Stimulated activated CD8-positive, alpha-beta memory T cell treated with anti-CD3 and anti-CD28 coated beads, Interleukin-12 subunit alpha, Interleukin-12 subunit beta, amount 100 ng/mL, for 24 hours (primary cell): ENCODE results near the gene AFF3.
"Not testable (repeated sequence)": the region's sequence is repeated elsewhere in the genome, so short reads cannot be mapped to it uniquely, and the experiment has no call there.

Experiments used
- DNase-seq: peaks from one replicate; pipeline ENCODE4 v3.0.0-alpha.2; 2020; ENCODE audit errors: extremely low read depth

The AFF3 gene

GRCh38 chr2:99757611-99758114, 384.7 kb downstream of the AFF3 start:
- no peak for DNase-seq

- DNase-seq, result no peak
Observed at GRCh38 chr2:99756059-99756458, 386.3 kb downstream of the AFF3 start.

GRCh38 chr2:99754210-99754609, 388.2 kb downstream of the AFF3 start:
- no peak for DNase-seq

GRCh38 chr2:99753505-99753904, 388.9 kb downstream of the AFF3 start:
- DNase-seq, result no peak

- no peak for DNase-seq
Observed at GRCh38 chr2:99748344-99748743, 394.0 kb downstream of the AFF3 start.

GRCh38 chr2:99747842-99748241, 394.5 kb downstream of the AFF3 start:
- DNase-seq, result no peak

GRCh38 chr2:99743146-99743545, 399.2 kb downstream of the AFF3 start:
- no peak for DNase-seq

GRCh38 chr2:99737537-99737936, 404.9 kb downstream of the AFF3 start:
- DNase-seq, result no peak

GRCh38 chr2:99735753-99736152, 406.6 kb downstream of the AFF3 start:
- no peak for DNase-seq

- not testable (repeated sequence) for DNase-seq
Observed at GRCh38 chr2:99735314-99735713, 407.1 kb downstream of the AFF3 start.

GRCh38 chr2:99734236-99734635, 408.2 kb downstream of the AFF3 start:
- no peak for DNase-seq

GRCh38 chr2:99729104-99730025, 413.0 kb downstream of the AFF3 start:
- no peak for DNase-seq

GRCh38 chr2:99728166-99728565, 414.2 kb downstream of the AFF3 start:
- no peak for DNase-seq

GRCh38 chr2:99727199-99727598, 415.2 kb downstream of the AFF3 start:
- DNase-seq, result no peak

GRCh38 chr2:99726691-99727090, 415.7 kb downstream of the AFF3 start:
- no peak for DNase-seq

- no peak for DNase-seq
Observed at GRCh38 chr2:99725820-99726219, 416.6 kb downstream of the AFF3 start.

- DNase-seq, result no peak
Observed at GRCh38 chr2:99722476-99722875, 419.9 kb downstream of the AFF3 start.

- DNase-seq, result no peak
Observed at GRCh38 chr2:99719102-99719501, 423.3 kb downstream of the AFF3 start.

- DNase-seq, result no peak
Observed at GRCh38 chr2:99715956-99716355, 426.4 kb downstream of the AFF3 start.

- no peak for DNase-seq
Observed at GRCh38 chr2:99714349-99714748, 428.0 kb downstream of the AFF3 start.

- DNase-seq, result no peak
Observed at GRCh38 chr2:99711144-99711543, 431.2 kb downstream of the AFF3 start.

- DNase-seq, result no peak
Observed at GRCh38 chr2:99710721-99711120, 431.7 kb downstream of the AFF3 start.

GRCh38 chr2:99709229-99709628, 433.2 kb downstream of the AFF3 start:
- no peak for DNase-seq

GRCh38 chr2:99708231-99708630, 434.2 kb downstream of the AFF3 start:
- DNase-seq, result no peak
